Upper lobe of left lung (tissue), 6 donors: ENCODE measurements around the gene ASPA. TPM values are rescaled to one million over a fixed set of nuclear protein-coding genes. Genes with fewer than 3 reads are reported as not detected.
"Not testable (repeated sequence)": the region's sequence is repeated elsewhere in the genome, so short reads cannot be mapped to it uniquely, and the experiment has no call there.

Experiments
- ATAC-seq, 2 donors: fragments of 200-7000 bp; cut with Tn5 transposase; one replicate each; pipeline ENCODE4 v1.9.1; 2022; ENCODE audit warnings: mild to moderate bottlenecking in 2 of 2, moderate library complexity in 2 of 2; ENCODE audit not compliant: low FRiP score in 2 of 2
- DNase-seq, 2 donors: peaks; one replicate each; pipeline ENCODE4 v3.0.0-alpha.2; 2019 to 2020
- H3K27ac ChIP-seq, 4 donors: fragments of 200-600 bp; sonication (generic); one replicate each; pipeline ENCODE4 v1.5.1; 2016 to 2019
- H3K27me3 ChIP-seq, 4 donors: fragments of 200-600 bp; sonication (generic); one replicate each; pipeline ENCODE4 v1.5.1; 2017 to 2019
- H3K36me3 ChIP-seq, 4 donors: fragments of 200-600 bp; sonication (generic); one replicate each; pipeline ENCODE4 v1.5.1; 2016 to 2019
- H3K4me1 ChIP-seq, 4 donors: fragments of 200-600 bp; sonication (generic); one replicate each; pipeline ENCODE4 v1.5.1; 2018 to 2019
- H3K4me3 ChIP-seq, 4 donors: fragments of 200-600 bp; sonication (generic); one replicate each; pipeline ENCODE4 v1.5.1; 2017 to 2019; ENCODE audit warnings: mild to moderate bottlenecking in 2 of 4, moderate library complexity in 1 of 4
- H3K9me3 ChIP-seq, 4 donors: fragments of 200-600 bp; sonication (generic); one replicate each; pipeline ENCODE4 v1.5.1; 2018 to 2019
- CTCF ChIP-seq, 6 experiments: fragments of 450-650 bp in 4 of 6; fragments of 200-600 bp in 2 of 6; sonication (generic) in 2 of 6; IDR thresholded peaks; one replicate each; pipeline ENCODE4 v1.5.1; 2016 to 2019; ENCODE audit warnings: antibody characterized with exemption in 6 of 6
- EP300 ChIP-seq, 4 donors: sonication (generic); formaldehyde crosslinking; IDR thresholded peaks; one replicate each; pipeline ENCODE4 v1.5.1; 2017; ENCODE audit warnings: antibody characterized with exemption in 4 of 4, control low read depth in 2 of 4
- POLR2A ChIP-seq, 4 donors: fragments of 450-650 bp; IDR thresholded peaks; one replicate each; pipeline ENCODE4 v1.5.1; 2016 to 2017; ENCODE audit warnings: antibody characterized with exemption in 4 of 4, mild to moderate bottlenecking in 2 of 4
- POLR2AphosphoS5 ChIP-seq, 2 donors: sonication (generic); formaldehyde crosslinking; IDR thresholded peaks; one replicate each; pipeline ENCODE4 v1.5.1; 2017; ENCODE audit warnings: antibody characterized with exemption in 2 of 2
- WGBS, 2 donors: methylation state at CpG; one replicate each; pipeline ENCODE4 v1.1.5; 2017 to 2018; 5-methylcytosine and 5-hydroxymethylcytosine counted together
- total RNA-seq, 6 donors: library from RNA; depleted of rRNA in 4 of 6; stranded (reverse); fragments of >200 nt in 4 of 6; gene quantifications; one replicate each; pipeline versions ENCODE4 v1.1.0 to v1.2.1, GENCODE V29; 2016 to 2021
- donor health status: DM: no; HTN: no; CAD: no; lungs with moderate emphysema.
- donor health status: DM: no; HTN: yes; CAD: no; lungs with severe emphysema.

Gene ASPA
- total RNA-seq, 6 donors from 2014 or later = 0.76 to 7.6 (median 1.2) TPM

- no peak overlapping the region for H3K27ac ChIP-seq
- no peak overlapping the region for H3K4me3 ChIP-seq
- DNase-seq (no peak), ATAC-seq (no peak)
- WGBS, 2 donors = 65 to 76% methylated on average over 6 to 7 of the region's 7 CpGs
- TF ChIP-seq POLR2AphosphoS5 (IDR thresholded peaks at IDR 0.05) (no peak), EP300 (IDR thresholded peaks at IDR 0.05) (no peak), CTCF (IDR thresholded peaks at IDR 0.05) (no peak), POLR2A (IDR thresholded peaks at IDR 0.05) (no peak)
- no peaks in the 10 kb centered on the region for H3K9me3 ChIP-seq
- H3K4me1 ChIP-seq = no peaks in the 10 kb centered on the region
- no peaks in the 10 kb centered on the region for H3K36me3 ChIP-seq
- no peaks in the 10 kb centered on the region for H3K27me3 ChIP-seq
These were observed 34.3 kb downstream of the ASPA start for GRCh38 chr17:3510090-3510489.

- no peak for TF ChIP-seq CTCF (IDR thresholded peaks at IDR 0.05)
- no peak for TF ChIP-seq POLR2AphosphoS5 (IDR thresholded peaks at IDR 0.05)
- no peak for TF ChIP-seq POLR2A (IDR thresholded peaks at IDR 0.05)
- TF ChIP-seq EP300 (IDR thresholded peaks at IDR 0.05) = no peak
- no peaks in the 10 kb centered on the region for H3K9me3 ChIP-seq
- no peak overlapping the region for H3K4me3 ChIP-seq
- DNase-seq (no peak), ATAC-seq (peak; percentile 12 to 50)
- H3K4me1 ChIP-seq = no peaks in the 10 kb centered on the region
- 65 to 69% methylated on average over 7 to 8 of the region's 8 CpGs for WGBS, 2 donors
- peak overlapping the region; percentile 14 to 76 (median 52) for H3K27ac ChIP-seq
- H3K36me3 ChIP-seq = no peaks in the 10 kb centered on the region
- H3K27me3 ChIP-seq = no peaks in the 10 kb centered on the region
These were observed 36.2 kb downstream of the ASPA start for GRCh38 chr17:3511852-3512504.

- H3K36me3 ChIP-seq = no peaks in the 10 kb centered on the region
- H3K27me3 ChIP-seq = no peaks in the 10 kb centered on the region
- no peak overlapping the region for H3K4me3 ChIP-seq
- no peak for TF ChIP-seq POLR2A (IDR thresholded peaks at IDR 0.05)
- no peak for TF ChIP-seq CTCF (IDR thresholded peaks at IDR 0.05)
- no peak for TF ChIP-seq EP300 (IDR thresholded peaks at IDR 0.05)
- TF ChIP-seq POLR2AphosphoS5 (IDR thresholded peaks at IDR 0.05) = no peak
- peak in 1 of 2 donors; percentile 90 for ATAC-seq
- H3K27ac ChIP-seq = peak overlapping the region; percentile 14 to 76 (median 52)
- no peaks in the 10 kb centered on the region for H3K4me1 ChIP-seq
- 61 to 70% methylated on average over 17 to 20 of the region's 20 CpGs for WGBS, 2 donors
- H3K9me3 ChIP-seq = no peaks in the 10 kb centered on the region
- DNase-seq = peak in 1 of 2 donors; percentile 65
These were observed 36.8 kb downstream of the ASPA start for GRCh38 chr17:3512505-3513171.

- 89% methylated on average over 22 to 23 of the region's 23 CpGs for WGBS, 2 donors
- Histone ChIP-seq H3K27ac (peak overlapping the region in 3 of 4 donors; percentile 61 to 76 (median 63)), H3K4me1 (no peaks in the 10 kb centered on the region), H3K27me3 (no peaks in the 10 kb centered on the region), H3K36me3 (no peaks in the 10 kb centered on the region), H3K4me3 (no peak overlapping the region), H3K9me3 (no peaks in the 10 kb centered on the region)
- ATAC-seq (no peak), DNase-seq (peak in 1 of 2 donors; percentile 67)
- TF ChIP-seq POLR2A (IDR thresholded peaks at IDR 0.05) = no peak
- TF ChIP-seq EP300 (IDR thresholded peaks at IDR 0.05) = no peak
- no peak for TF ChIP-seq CTCF (IDR thresholded peaks at IDR 0.05)
- no peak for TF ChIP-seq POLR2AphosphoS5 (IDR thresholded peaks at IDR 0.05)
These were observed 37.7 kb downstream of the ASPA start for GRCh38 chr17:3513305-3514035.

- not testable (repeated sequence) for H3K9me3 ChIP-seq, H3K36me3 ChIP-seq, H3K4me1 ChIP-seq, DNase-seq, H3K27ac ChIP-seq, H3K27me3 ChIP-seq, H3K4me3 ChIP-seq, ATAC-seq
- WGBS, 2 donors = 93 to 99% methylated on average over 7 to 11 of the region's 11 CpGs
These were observed 38.4 kb downstream of the ASPA start for GRCh38 chr17:3514167-3514566.
